Breast epithelium (tissue), 3 donors: ENCODE data around the gene PRIM1.
"Not testable (repeated sequence)": the region's sequence is repeated elsewhere in the genome, so short reads cannot be mapped to it uniquely, and the experiment has no call there.

Experiments
- POLR2AphosphoS5 ChIP-seq, 3 donors: sonication (generic); formaldehyde crosslinking; IDR thresholded peaks; one replicate each; pipeline ENCODE4 v1.6.1; 2017; ENCODE audit warnings: antibody characterized with exemption in 3 of 3
- TF ChIP-seq, protein P1 (sequence below), 3 donors: fragments of 450-650 bp; IDR thresholded peaks; one replicate each; pipeline ENCODE4 v1.5.1; 2016 to 2017; ENCODE audit warnings: antibody characterized with exemption in 3 of 3, mild to moderate bottlenecking in 3 of 3, moderate library complexity in 3 of 3

- TF ChIP-seq POLR2AphosphoS5 (IDR thresholded peaks at IDR 0.05) = not testable (repeated sequence)
- TF ChIP-seq, protein P1, sequence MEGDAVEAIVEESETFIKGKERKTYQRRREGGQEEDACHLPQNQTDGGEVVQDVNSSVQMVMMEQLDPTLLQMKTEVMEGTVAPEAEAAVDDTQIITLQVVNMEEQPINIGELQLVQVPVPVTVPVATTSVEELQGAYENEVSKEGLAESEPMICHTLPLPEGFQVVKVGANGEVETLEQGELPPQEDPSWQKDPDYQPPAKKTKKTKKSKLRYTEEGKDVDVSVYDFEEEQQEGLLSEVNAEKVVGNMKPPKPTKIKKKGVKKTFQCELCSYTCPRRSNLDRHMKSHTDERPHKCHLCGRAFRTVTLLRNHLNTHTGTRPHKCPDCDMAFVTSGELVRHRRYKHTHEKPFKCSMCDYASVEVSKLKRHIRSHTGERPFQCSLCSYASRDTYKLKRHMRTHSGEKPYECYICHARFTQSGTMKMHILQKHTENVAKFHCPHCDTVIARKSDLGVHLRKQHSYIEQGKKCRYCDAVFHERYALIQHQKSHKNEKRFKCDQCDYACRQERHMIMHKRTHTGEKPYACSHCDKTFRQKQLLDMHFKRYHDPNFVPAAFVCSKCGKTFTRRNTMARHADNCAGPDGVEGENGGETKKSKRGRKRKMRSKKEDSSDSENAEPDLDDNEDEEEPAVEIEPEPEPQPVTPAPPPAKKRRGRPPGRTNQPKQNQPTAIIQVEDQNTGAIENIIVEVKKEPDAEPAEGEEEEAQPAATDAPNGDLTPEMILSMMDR (IDR thresholded peaks at IDR 0.05) = not testable (repeated sequence)
These were observed 5.8 kb upstream of the PRIM1 start for GRCh38 chr12:56757971-56758370.
